Activated T-cell treated with anti-CD3 and anti-CD28 coated beads for 24 hours (primary cell): Measurements from ENCODE around the gene ADSS1.
"Not testable (repeated sequence)": the region's sequence is repeated elsewhere in the genome, so short reads cannot be mapped to it uniquely, and the experiment has no call there.

Source experiments
- DNase-seq: peaks from one replicate; pipeline ENCODE4 v3.0.0-alpha.2; 2020; ENCODE audit warnings: low read depth

ADSS1 gene

GRCh38 chr14:104734601-104734990 is 10.6 kb downstream of the ADSS1 start:
- no peak for DNase-seq

- no peak for DNase-seq
Observed at GRCh38 chr14:104734991-104735779, 11.2 kb downstream of the ADSS1 start.

GRCh38 chr14:104735830-104736642 is 12.0 kb downstream of the ADSS1 start:
- DNase-seq, result no peak

- no peak for DNase-seq
Observed at GRCh38 chr14:104738375-104739019, 14.5 kb downstream of the ADSS1 start.

- no peak for DNase-seq
Observed at GRCh38 chr14:104739026-104739425, 15.0 kb downstream of the ADSS1 start.

GRCh38 chr14:104739546-104740516 is 15.8 kb downstream of the ADSS1 start:
- DNase-seq, result no peak

- DNase-seq, result no peak
Observed at GRCh38 chr14:104741108-104741802, 17.2 kb downstream of the ADSS1 start.

GRCh38 chr14:104741803-104742251 is 17.8 kb downstream of the ADSS1 start:
- no peak for DNase-seq

- no peak for DNase-seq
Observed at GRCh38 chr14:104742586-104743455, 18.8 kb downstream of the ADSS1 start.

- no peak for DNase-seq
Observed at GRCh38 chr14:104743461-104744380, 19.7 kb downstream of the ADSS1 start.

GRCh38 chr14:104744484-104744883 is 20.5 kb downstream of the ADSS1 start:
- DNase-seq, result no peak

- DNase-seq, result no peak
Observed at GRCh38 chr14:104745431-104745830, 21.4 kb downstream of the ADSS1 start.

- DNase-seq, result no peak
Observed at GRCh38 chr14:104746071-104746545, 22.1 kb downstream of the ADSS1 start.

GRCh38 chr14:104746934-104747481 is 23.0 kb downstream of the ADSS1 start:
- no peak for DNase-seq

- DNase-seq, result no peak
Observed at GRCh38 chr14:104747876-104748275, 23.8 kb downstream of the ADSS1 start.

- no peak for DNase-seq
Observed at GRCh38 chr14:104749111-104749649, 25.2 kb downstream of the ADSS1 start.

GRCh38 chr14:104750056-104750752 is 26.2 kb downstream of the ADSS1 start:
- no peak for DNase-seq

- DNase-seq, result not testable (repeated sequence)
Observed at GRCh38 chr14:104750753-104751057, 26.7 kb downstream of the ADSS1 start.
